KMS-11 (cell line): ENCODE results near the gene FAP.

Source experiments
- H2AFZ ChIP-seq: fragments of 200-600 bp; sonication (generic); 2 replicates; pipeline ENCODE4 v1.6.1; 2016; ENCODE audit warnings: antibody characterized with exemption, mixed run types, low read depth
- H3K27ac ChIP-seq: fragments of 200-600 bp; sonication (generic); 2 replicates; pipeline ENCODE4 v1.6.1; 2016; ENCODE audit warnings: mild to moderate bottlenecking, mixed run types
- H3K27me3 ChIP-seq: fragments of 200-600 bp; sonication (generic); 2 replicates; pipeline ENCODE4 v1.6.1; 2017; ENCODE audit warnings: mild to moderate bottlenecking, low read depth, mixed run types, moderate library complexity; ENCODE audit not compliant: insufficient read depth
- H3K36me3 ChIP-seq: fragments of 200-600 bp; sonication (generic); 2 replicates; pipeline ENCODE4 v1.6.1; 2017; ENCODE audit warnings: mild to moderate bottlenecking, mixed run types; ENCODE audit not compliant: insufficient read depth
- H3K4me1 ChIP-seq: fragments of 200-600 bp; sonication (generic); 2 replicates; pipeline ENCODE4 v1.6.1; 2016; ENCODE audit warnings: mild to moderate bottlenecking, low read depth, mixed run types; ENCODE audit not compliant: poor library complexity, severe bottlenecking
- H3K4me2 ChIP-seq: fragments of 200-600 bp; sonication (generic); 2 replicates; pipeline ENCODE4 v1.7.0; 2016; ENCODE audit warnings: mild to moderate bottlenecking, mixed run types
- H3K4me3 ChIP-seq: fragments of 200-600 bp; sonication (generic); IDR thresholded peaks from 2 replicates; pipeline ENCODE4 v1.6.1; 2017; ENCODE audit warnings: low read depth, low read length, mixed read lengths; ENCODE audit not compliant: insufficient read depth
- H3K79me2 ChIP-seq: fragments of 200-600 bp; sonication (generic); 2 replicates; pipeline ENCODE4 v1.6.1; 2016; ENCODE audit warnings: low read depth, mixed run types; ENCODE audit not compliant: insufficient read depth
- H3K9ac ChIP-seq: fragments of 200-600 bp; sonication (generic); 2 replicates; pipeline ENCODE4 v1.6.1; 2016; ENCODE audit warnings: mild to moderate bottlenecking, mixed run types
- H4K20me1 ChIP-seq: fragments of 200-600 bp; sonication (generic); 2 replicates; pipeline ENCODE4 v1.6.1; 2016; ENCODE audit warnings: mild to moderate bottlenecking, mixed run types; ENCODE audit not compliant: insufficient read depth
- TF ChIP-seq, protein P1 (sequence below): fragments of 200-600 bp; sonication (generic); conservative IDR thresholded peaks from 2 replicates; pipeline ENCODE4 v1.6.1; 2017; ENCODE audit warnings: low read depth, mild to moderate bottlenecking, antibody characterized with exemption, low read length, moderate library complexity, mixed read lengths

Gene FAP

DNA sequence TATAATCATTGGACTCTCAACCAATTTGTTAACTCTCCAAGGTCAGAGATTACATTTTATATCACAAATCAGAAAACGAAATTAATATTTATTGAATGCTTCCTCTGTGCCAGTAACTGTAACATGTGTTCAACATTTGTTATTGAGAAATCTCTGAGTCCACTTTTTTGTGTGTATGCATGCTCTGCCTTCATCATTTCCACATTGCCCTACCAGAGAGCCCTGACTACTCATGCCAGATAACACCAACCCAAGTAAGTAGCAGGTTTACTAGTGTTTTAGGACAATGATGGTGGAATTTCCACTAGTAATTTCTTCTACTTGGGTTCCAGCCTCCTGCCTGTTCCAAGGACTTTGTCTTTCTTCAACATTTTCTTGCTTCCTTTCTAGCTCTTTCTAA, 14.2 kb upstream of the FAP start:
- no peak overlapping the region for H3K4me2 ChIP-seq
- no peak overlapping the region for H3K4me3 ChIP-seq
- no peak overlapping the region for H2AFZ ChIP-seq
- H3K27me3 ChIP-seq, result no peaks in the 10 kb centered on the region
- no peaks in the 10 kb centered on the region for H4K20me1 ChIP-seq
- no peak overlapping the region for H3K27ac ChIP-seq
- peaks cover 13% of the 10 kb centered on the region for H3K4me1 ChIP-seq
- TF ChIP-seq, protein P1, sequence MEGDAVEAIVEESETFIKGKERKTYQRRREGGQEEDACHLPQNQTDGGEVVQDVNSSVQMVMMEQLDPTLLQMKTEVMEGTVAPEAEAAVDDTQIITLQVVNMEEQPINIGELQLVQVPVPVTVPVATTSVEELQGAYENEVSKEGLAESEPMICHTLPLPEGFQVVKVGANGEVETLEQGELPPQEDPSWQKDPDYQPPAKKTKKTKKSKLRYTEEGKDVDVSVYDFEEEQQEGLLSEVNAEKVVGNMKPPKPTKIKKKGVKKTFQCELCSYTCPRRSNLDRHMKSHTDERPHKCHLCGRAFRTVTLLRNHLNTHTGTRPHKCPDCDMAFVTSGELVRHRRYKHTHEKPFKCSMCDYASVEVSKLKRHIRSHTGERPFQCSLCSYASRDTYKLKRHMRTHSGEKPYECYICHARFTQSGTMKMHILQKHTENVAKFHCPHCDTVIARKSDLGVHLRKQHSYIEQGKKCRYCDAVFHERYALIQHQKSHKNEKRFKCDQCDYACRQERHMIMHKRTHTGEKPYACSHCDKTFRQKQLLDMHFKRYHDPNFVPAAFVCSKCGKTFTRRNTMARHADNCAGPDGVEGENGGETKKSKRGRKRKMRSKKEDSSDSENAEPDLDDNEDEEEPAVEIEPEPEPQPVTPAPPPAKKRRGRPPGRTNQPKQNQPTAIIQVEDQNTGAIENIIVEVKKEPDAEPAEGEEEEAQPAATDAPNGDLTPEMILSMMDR, result no peak
- no peaks in the 10 kb centered on the region for H3K36me3 ChIP-seq
- H3K9ac ChIP-seq, result no peak overlapping the region
- no peaks in the 10 kb centered on the region for H3K79me2 ChIP-seq

DNA sequence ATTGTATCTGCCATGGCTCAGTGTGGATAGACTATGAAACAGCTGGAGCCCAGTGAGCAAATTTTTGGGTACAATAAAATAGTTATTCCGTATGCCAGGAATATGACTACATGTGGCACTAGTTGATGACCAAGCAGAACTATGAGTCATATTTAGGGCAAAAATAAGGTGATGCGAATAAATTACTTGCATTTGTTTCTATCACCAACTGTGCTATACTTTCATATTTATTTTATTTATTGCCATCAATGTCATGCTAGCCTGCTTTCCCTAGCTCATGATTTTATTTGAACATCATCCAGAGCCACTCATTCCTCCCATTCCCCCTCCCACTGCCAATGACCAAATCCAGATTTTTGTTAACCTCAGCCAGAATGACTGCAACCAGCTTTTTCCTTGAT, 13.3 kb upstream of the FAP start:
- H3K9ac ChIP-seq, result no peak overlapping the region
- H3K79me2 ChIP-seq, result no peaks in the 10 kb centered on the region
- H4K20me1 ChIP-seq, result no peaks in the 10 kb centered on the region
- no peak overlapping the region for H3K4me3 ChIP-seq
- H3K27ac ChIP-seq, result no peak overlapping the region
- TF ChIP-seq, protein P1, result no peak
- H3K36me3 ChIP-seq, result no peaks in the 10 kb centered on the region
- peaks cover 12% of the 10 kb centered on the region for H3K4me1 ChIP-seq
- H2AFZ ChIP-seq, result no peak overlapping the region
- no peak overlapping the region for H3K4me2 ChIP-seq
- no peaks in the 10 kb centered on the region for H3K27me3 ChIP-seq

DNA sequence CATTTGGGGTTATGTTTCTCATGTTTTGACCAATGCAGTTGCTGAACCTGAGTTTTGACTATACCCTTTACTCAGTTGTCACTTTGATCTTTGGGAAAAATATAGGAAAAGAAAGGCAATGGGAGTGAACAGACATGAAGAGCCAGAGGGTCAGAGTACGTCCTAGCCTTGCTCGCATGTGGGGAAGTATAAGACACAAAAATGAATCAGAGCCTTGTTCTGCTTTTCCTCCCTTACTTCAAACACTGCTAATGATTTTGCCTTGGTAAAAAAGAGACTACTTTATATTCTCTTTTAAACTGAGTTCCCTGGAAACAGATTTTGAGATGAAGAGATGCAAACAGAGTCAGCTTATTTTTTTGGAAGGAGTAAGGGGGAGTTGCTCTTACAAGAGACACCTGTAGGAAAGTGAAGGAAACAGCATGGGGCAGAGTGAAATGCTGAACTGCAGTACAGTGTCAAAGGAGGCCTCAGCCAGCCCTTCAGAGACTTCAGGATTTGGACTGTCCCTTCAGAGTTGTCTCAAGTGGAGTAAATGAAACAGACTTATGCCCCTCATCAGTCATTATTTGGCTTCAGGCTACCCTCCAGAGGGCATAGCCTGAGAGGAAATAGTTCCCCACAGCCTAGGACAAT, 11.1 kb upstream of the FAP start:
- no peaks in the 10 kb centered on the region for H4K20me1 ChIP-seq
- no peaks in the 10 kb centered on the region for H3K79me2 ChIP-seq
- TF ChIP-seq, protein P1, result no peak
- H3K27me3 ChIP-seq, result no peaks in the 10 kb centered on the region
- H3K4me1 ChIP-seq, result no peaks in the 10 kb centered on the region
- H3K9ac ChIP-seq, result no peak overlapping the region
- H3K36me3 ChIP-seq, result no peaks in the 10 kb centered on the region
- no peak overlapping the region for H2AFZ ChIP-seq
- H3K4me2 ChIP-seq, result no peak overlapping the region
- no peak overlapping the region for H3K27ac ChIP-seq
- no peak overlapping the region for H3K4me3 ChIP-seq

DNA sequence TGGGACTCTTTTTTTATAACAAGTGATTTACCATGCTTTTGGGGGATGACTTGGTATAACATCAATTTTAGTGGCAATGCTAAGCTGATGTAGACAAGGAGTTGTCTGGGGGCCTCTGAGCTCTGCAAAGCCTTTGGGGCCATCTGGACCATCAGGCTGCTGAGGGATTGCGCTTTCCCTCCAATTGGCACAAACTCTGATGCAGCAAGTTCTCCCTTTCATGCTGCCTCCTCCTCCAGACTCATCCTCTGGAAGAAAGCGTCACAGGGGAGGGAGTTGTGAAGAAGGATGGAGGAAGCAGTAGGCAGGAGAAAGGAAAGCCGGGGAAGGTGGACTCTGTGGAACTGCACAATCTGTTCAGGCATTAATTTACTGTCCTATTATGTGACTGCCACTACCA, 10.2 kb upstream of the FAP start:
- no peaks in the 10 kb centered on the region for H3K79me2 ChIP-seq
- no peak overlapping the region for H3K4me2 ChIP-seq
- no peak overlapping the region for H3K4me3 ChIP-seq
- no peaks in the 10 kb centered on the region for H3K36me3 ChIP-seq
- H2AFZ ChIP-seq, result no peak overlapping the region
- TF ChIP-seq, protein P1, result no peak
- H3K4me1 ChIP-seq, result no peaks in the 10 kb centered on the region
- H3K27ac ChIP-seq, result no peak overlapping the region
- no peaks in the 10 kb centered on the region for H3K27me3 ChIP-seq
- H3K9ac ChIP-seq, result no peak overlapping the region
- H4K20me1 ChIP-seq, result no peaks in the 10 kb centered on the region
